ENCODE data around the gene GOLGA5. TPM values are rescaled to one million over a fixed set of nuclear protein-coding genes. Genes with fewer than 3 reads are reported as not detected.

Gene GOLGA5
- total and polyA plus RNA-seq, 8 donors = 17.4 to 59.9 (median 33.1) TPM

DNA sequence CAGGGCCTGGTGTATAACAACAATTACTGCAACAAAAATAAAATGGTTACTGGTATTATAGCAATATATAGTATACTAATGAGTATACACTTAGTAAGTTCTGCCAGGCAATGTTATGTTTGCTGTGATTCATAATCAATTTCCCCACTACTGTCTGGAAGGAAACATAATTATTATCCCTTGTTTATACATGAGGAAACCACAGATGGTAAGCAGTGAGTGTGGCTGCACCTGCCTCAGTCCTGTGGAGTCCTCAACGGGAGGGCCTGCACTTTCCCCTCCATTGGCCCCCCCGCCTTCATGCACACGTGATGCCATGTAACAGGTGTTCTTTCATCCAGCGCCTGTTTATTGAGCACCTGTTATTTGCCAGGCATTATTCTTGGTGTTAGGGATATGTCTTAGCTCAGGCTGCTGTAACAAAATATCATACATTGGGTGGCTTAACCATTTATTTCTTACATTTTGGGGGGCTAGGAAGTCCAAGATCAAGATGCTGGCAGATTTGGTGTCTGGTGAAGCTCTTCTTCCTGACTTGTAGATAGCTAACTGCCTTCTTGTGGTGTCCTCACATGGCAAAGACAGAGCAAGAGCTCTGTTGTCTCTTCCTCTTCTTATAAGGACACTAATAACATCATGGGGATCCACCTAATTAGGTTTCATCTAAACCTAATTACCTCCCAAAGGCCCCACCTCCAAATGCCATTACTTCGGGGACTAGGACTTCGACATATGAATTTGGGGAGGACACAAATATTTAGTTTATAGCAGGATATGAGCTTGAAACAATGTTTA lies 69.4 kb downstream of the GOLGA5 start:
- peaks cover 0 to 6% (median 6%) of the 10 kb centered on the region in 4 donors for H3K9me3 ChIP-seq
- H3K27me3 ChIP-seq = no peaks in the 10 kb centered on the region
- 59 to 65% (median 63%) methylated on average over 6 of the region's 6 CpGs for WGBS, 5 donors
- no peaks in the 10 kb centered on the region for H3K4me1 ChIP-seq
- no peak overlapping the region for H3K4me3 ChIP-seq
- intact Hi-C loops (cut with DNase I; ENCODE audit: low total_unique reads) = no loop called here
- DNase-seq = peak in 1 of 2 donors; percentile 43
- TF ChIP-seq, protein P1, sequence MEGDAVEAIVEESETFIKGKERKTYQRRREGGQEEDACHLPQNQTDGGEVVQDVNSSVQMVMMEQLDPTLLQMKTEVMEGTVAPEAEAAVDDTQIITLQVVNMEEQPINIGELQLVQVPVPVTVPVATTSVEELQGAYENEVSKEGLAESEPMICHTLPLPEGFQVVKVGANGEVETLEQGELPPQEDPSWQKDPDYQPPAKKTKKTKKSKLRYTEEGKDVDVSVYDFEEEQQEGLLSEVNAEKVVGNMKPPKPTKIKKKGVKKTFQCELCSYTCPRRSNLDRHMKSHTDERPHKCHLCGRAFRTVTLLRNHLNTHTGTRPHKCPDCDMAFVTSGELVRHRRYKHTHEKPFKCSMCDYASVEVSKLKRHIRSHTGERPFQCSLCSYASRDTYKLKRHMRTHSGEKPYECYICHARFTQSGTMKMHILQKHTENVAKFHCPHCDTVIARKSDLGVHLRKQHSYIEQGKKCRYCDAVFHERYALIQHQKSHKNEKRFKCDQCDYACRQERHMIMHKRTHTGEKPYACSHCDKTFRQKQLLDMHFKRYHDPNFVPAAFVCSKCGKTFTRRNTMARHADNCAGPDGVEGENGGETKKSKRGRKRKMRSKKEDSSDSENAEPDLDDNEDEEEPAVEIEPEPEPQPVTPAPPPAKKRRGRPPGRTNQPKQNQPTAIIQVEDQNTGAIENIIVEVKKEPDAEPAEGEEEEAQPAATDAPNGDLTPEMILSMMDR (IDR thresholded peaks at IDR 0.05) = no peak
- no peak for TF ChIP-seq POLR2AphosphoS5 (IDR thresholded peaks at IDR 0.05)
- no peak for TF ChIP-seq POLR2A (IDR thresholded peaks at IDR 0.05)
- no peak for TF ChIP-seq EP300 (IDR thresholded peaks at IDR 0.05)
- no peaks in the 10 kb centered on the region for H3K36me3 ChIP-seq
- H3K27ac ChIP-seq = no peak overlapping the region

GRCh38 chr14:92865674-92866073 lies 71.6 kb downstream of the GOLGA5 start:
- TF ChIP-seq EP300 (IDR thresholded peaks at IDR 0.05) (no peak), POLR2A (IDR thresholded peaks at IDR 0.05) (no peak), POLR2AphosphoS5 (IDR thresholded peaks at IDR 0.05) (no peak)
- TF ChIP-seq, protein P1 (IDR thresholded peaks at IDR 0.05) = no peak
- H3K9me3 ChIP-seq = peaks cover 0 to 6% (median 6%) of the 10 kb centered on the region in 4 donors
- intact Hi-C loops (cut with DNase I; ENCODE audit: low total_unique reads) = no loop called here
- no peaks in the 10 kb centered on the region for H3K27me3 ChIP-seq
- no peak for DNase-seq
- no peaks in the 10 kb centered on the region for H3K36me3 ChIP-seq
- 74 to 96% (median 79%) methylated on average over 1 of the region's 1 CpG for WGBS, 5 donors
- no peak overlapping the region for H3K4me3 ChIP-seq
- no peak overlapping the region for H3K27ac ChIP-seq
- no peaks in the 10 kb centered on the region for H3K4me1 ChIP-seq

GRCh38 chr14:92866181-92866752 lies 72.2 kb downstream of the GOLGA5 start:
- peaks cover 0 to 6% (median 6%) of the 10 kb centered on the region in 4 donors for H3K9me3 ChIP-seq
- no peak overlapping the region for H3K4me3 ChIP-seq
- no peaks in the 10 kb centered on the region for H3K4me1 ChIP-seq
- DNase-seq = peak in 1 of 2 donors; percentile 20
- 62 to 77% (median 72%) methylated on average over 3 of the region's 3 CpGs for WGBS, 5 donors
- intact Hi-C loops (cut with DNase I; ENCODE audit: low total_unique reads) = no loop called here
- H3K27me3 ChIP-seq = no peaks in the 10 kb centered on the region
- no peaks in the 10 kb centered on the region for H3K36me3 ChIP-seq
- H3K27ac ChIP-seq = no peak overlapping the region
- no peak for TF ChIP-seq EP300 (IDR thresholded peaks at IDR 0.05)
- TF ChIP-seq, protein P1 (IDR thresholded peaks at IDR 0.05) = no peak
- no peak for TF ChIP-seq POLR2AphosphoS5 (IDR thresholded peaks at IDR 0.05)
- no peak for TF ChIP-seq POLR2A (IDR thresholded peaks at IDR 0.05)

GRCh38 chr14:92866901-92867865 lies 73.1 kb downstream of the GOLGA5 start:
- Histone ChIP-seq H3K27ac (no peak overlapping the region), H3K27me3 (no peaks in the 10 kb centered on the region), H3K9me3 (peaks cover 0 to 6% (median 6%) of the 10 kb centered on the region in 4 donors), H3K4me3 (no peak overlapping the region), H3K4me1 (no peaks in the 10 kb centered on the region), H3K36me3 (no peaks in the 10 kb centered on the region)
- peak in 1 of 2 donors; percentile 20 for DNase-seq
- intact Hi-C loops (cut with DNase I; ENCODE audit: low total_unique reads) = no loop called here
- WGBS, 5 donors = 69 to 81% (median 74%) methylated on average over 14 of the region's 14 CpGs
- no peak for TF ChIP-seq POLR2A (IDR thresholded peaks at IDR 0.05)
- TF ChIP-seq POLR2AphosphoS5 (IDR thresholded peaks at IDR 0.05) = no peak
- TF ChIP-seq EP300 (IDR thresholded peaks at IDR 0.05) = no peak
- TF ChIP-seq, protein P1 (IDR thresholded peaks at IDR 0.05) = no peak
